ENCODE measurements around the gene DUS2.

DUS2 gene

DNA sequence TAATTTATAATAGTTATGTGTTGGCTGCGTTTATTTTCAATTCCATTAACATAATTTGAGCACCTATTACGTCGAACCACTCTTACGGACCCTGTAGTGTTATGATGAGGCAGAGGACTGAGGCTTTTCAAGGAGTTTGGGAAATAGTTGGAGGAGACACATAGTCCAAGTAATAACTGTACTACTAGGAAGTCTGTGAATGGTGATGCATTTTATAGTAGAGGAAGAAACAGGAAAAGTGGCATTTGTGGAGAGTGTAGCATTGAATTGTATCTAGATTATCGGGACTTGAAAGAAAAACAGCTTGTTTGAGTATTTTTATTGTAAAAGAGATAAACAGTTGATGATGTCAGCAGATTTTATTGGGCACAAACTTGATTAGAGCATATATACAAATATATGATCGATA, 63.8 kb downstream of the DUS2 start:
- peak overlapping the region; percentile 89 for H3K4me3 ChIP-seq (ENCODE audit: control insufficient read depth, low read depth, low read length)
- TF ChIP-seq, protein P1, sequence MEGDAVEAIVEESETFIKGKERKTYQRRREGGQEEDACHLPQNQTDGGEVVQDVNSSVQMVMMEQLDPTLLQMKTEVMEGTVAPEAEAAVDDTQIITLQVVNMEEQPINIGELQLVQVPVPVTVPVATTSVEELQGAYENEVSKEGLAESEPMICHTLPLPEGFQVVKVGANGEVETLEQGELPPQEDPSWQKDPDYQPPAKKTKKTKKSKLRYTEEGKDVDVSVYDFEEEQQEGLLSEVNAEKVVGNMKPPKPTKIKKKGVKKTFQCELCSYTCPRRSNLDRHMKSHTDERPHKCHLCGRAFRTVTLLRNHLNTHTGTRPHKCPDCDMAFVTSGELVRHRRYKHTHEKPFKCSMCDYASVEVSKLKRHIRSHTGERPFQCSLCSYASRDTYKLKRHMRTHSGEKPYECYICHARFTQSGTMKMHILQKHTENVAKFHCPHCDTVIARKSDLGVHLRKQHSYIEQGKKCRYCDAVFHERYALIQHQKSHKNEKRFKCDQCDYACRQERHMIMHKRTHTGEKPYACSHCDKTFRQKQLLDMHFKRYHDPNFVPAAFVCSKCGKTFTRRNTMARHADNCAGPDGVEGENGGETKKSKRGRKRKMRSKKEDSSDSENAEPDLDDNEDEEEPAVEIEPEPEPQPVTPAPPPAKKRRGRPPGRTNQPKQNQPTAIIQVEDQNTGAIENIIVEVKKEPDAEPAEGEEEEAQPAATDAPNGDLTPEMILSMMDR (conservative IDR thresholded peaks at IDR 0.05; ENCODE audit: control insufficient read depth, insufficient read depth, low read depth, low read length), result no peak
- DNase-seq (ENCODE audit: low read depth), result peak; percentile 35

DNA sequence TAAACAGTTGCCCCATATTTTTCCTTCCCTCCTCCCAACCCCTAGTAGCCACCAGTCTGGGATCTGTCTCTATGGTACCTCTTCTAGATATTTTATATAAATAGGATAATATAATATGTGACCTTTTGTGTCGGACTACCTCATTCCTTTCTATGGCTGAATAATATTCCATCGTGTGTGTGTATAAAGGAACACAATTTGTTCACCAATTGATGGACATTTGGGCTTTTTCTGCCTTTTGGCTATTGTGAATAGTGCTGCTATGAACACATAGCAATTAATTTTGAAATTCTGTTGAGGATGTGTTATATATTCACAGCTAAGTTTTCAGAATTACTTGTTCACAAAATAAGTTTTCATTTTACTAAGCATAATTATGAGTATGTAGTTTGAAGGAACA, 64.6 kb downstream of the DUS2 start:
- H3K4me3 ChIP-seq (ENCODE audit: control insufficient read depth, low read depth, low read length), result no peak overlapping the region
- DNase-seq (ENCODE audit: low read depth), result no peak
- TF ChIP-seq, protein P1 (conservative IDR thresholded peaks at IDR 0.05; ENCODE audit: control insufficient read depth, insufficient read depth, low read depth, low read length), result no peak

DNA sequence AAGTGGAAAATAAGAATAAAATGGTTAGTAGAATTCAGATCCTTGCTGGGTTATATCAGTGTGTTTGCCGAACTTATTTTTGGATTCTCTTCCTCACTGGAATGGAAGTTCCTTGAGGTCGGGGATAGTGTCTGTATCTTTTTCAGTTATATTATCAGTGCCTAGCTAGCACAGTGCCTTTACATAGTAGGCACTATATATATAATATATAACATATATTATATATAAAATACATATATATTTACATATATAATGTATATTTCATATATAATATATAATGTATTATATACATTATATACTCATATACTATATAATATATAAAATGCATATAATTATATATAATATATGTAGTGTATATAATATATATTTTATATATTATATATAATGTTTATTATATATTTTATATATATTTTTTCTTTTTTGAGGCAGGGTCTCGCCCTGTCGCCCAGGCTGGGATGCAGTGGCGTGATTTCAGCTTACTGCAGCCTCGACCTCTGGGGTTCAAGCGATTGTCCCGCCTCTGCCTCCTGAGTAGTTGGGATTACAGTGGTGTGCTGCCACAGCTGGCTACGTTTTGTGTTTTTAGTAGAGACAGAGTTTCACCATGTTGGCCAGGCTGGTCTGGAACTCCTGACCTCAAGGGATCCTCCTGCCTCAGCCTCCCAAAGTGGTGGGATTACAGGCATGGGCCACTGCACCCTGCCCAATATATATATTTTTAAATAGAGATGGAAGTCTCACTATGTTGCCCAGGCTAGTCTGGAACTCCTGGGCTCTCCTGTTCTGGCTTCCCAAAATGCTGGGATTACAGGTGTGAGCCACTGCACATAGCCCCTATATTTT, 65.3 kb downstream of the DUS2 start:
- no peak overlapping the region for H3K4me3 ChIP-seq (ENCODE audit: control insufficient read depth, low read depth, low read length)

DNA sequence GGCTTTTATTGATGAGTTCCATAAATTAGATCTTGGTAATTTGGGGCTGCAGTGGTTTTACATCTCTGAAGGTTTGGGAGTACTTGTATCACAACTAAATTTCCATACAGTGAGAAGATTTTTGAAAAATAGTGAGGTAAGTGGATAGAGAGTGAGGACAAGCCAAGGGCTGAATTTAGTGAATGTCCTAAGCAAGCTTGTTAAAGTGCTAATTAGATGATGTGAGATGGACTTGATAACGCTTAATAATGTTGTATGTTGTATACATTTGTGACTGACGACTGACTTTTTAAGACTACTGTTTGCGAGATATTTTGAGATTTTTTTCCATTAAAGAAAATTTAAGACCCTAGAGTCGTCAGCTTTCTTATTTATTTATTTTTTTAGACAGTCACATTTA, 66.0 kb downstream of the DUS2 start:
- TF ChIP-seq, protein P1 (conservative IDR thresholded peaks at IDR 0.05; ENCODE audit: control insufficient read depth, insufficient read depth, low read depth, low read length), result no peak
- no peak overlapping the region for H3K4me3 ChIP-seq (ENCODE audit: control insufficient read depth, low read depth, low read length)
- no peak for DNase-seq (ENCODE audit: low read depth)

More for the DNA sequence above, 65.3 kb downstream of the DUS2 start:
- TF ChIP-seq, protein P1 (conservative IDR thresholded peaks at IDR 0.05; ENCODE audit: control insufficient read depth, insufficient read depth, low read depth, low read length), result no peak
- no peak for DNase-seq (ENCODE audit: low read depth)

DNA sequence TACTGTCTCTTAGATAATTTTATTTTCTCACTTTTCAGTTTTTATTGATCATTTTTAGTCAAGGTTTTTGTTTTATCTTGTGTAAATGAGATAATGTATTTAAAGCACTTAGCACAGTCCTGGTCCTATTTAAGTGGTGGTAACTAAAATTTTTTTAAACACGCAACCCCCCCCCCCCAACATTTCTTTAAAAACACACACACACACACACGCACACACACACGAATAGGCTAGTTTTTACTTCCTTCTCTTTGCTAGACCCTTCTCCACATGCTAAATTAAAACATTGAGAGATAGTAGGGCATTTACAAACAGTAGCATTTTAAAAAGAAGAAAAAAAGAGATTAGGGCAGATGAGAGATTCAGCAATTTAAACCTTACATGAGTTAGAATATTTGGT, 67.0 kb downstream of the DUS2 start:
- no peak overlapping the region for H3K4me3 ChIP-seq (ENCODE audit: control insufficient read depth, low read depth, low read length)
- TF ChIP-seq, protein P1 (conservative IDR thresholded peaks at IDR 0.05; ENCODE audit: control insufficient read depth, insufficient read depth, low read depth, low read length), result no peak
- DNase-seq (ENCODE audit: low read depth), result no peak

DNA sequence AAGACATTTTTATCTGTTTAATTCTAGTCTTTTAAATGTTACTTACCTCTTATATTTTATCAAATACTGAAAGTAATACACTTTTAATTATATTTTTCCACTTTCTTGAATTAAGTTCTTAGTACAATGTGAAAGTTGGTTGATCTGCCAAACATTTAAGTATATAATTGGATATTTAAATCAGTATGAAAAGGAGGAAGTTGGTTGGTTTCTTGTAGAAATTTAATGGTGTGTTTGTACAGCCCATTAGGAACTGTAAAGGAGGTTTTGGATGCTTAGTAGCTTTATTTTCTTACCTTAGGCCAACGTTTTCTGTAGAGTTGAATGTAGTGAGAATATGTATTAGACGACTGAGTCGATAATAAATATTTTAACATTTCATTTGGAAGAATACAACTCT, 67.4 kb downstream of the DUS2 start:
- no peak for DNase-seq (ENCODE audit: low read depth)
- TF ChIP-seq, protein P1 (conservative IDR thresholded peaks at IDR 0.05; ENCODE audit: control insufficient read depth, insufficient read depth, low read depth, low read length), result no peak
- H3K4me3 ChIP-seq (ENCODE audit: control insufficient read depth, low read depth, low read length), result no peak overlapping the region

All from fibroblast of mammary gland (primary cell).